Stomach (tissue), 4 donors: ENCODE measurements around the gene TEDC1.

Experiments
- EP300 ChIP-seq: sonication (generic); formaldehyde crosslinking; IDR thresholded peaks from one replicate; pipeline ENCODE4 v1.6.1; 2017; ENCODE audit warnings: antibody characterized with exemption
- POLR2A ChIP-seq, 4 donors: fragments of 450-650 bp; IDR thresholded peaks; one replicate each; pipeline ENCODE4 v1.6.1; 2016; ENCODE audit warnings: antibody characterized with exemption in 4 of 4, control low read depth in 2 of 4, mild to moderate bottlenecking in 1 of 4, moderate library complexity in 1 of 4
- POLR2AphosphoS5 ChIP-seq, 3 donors: sonication (generic); formaldehyde crosslinking; IDR thresholded peaks; one replicate each; pipeline ENCODE4 v1.6.1; 2016; ENCODE audit warnings: antibody characterized with exemption in 3 of 3
- TF ChIP-seq, protein P1 (sequence below), 7 experiments: fragments of 450-650 bp in 4 of 7; fragments of 200-600 bp in 3 of 7; sonication (generic) in 3 of 7; IDR thresholded peaks; one replicate each; pipeline ENCODE4 v1.5.1; 2016 to 2019; ENCODE audit warnings: antibody characterized with exemption in 7 of 7, control low read depth in 2 of 7, mild to moderate bottlenecking in 1 of 7

DNA sequence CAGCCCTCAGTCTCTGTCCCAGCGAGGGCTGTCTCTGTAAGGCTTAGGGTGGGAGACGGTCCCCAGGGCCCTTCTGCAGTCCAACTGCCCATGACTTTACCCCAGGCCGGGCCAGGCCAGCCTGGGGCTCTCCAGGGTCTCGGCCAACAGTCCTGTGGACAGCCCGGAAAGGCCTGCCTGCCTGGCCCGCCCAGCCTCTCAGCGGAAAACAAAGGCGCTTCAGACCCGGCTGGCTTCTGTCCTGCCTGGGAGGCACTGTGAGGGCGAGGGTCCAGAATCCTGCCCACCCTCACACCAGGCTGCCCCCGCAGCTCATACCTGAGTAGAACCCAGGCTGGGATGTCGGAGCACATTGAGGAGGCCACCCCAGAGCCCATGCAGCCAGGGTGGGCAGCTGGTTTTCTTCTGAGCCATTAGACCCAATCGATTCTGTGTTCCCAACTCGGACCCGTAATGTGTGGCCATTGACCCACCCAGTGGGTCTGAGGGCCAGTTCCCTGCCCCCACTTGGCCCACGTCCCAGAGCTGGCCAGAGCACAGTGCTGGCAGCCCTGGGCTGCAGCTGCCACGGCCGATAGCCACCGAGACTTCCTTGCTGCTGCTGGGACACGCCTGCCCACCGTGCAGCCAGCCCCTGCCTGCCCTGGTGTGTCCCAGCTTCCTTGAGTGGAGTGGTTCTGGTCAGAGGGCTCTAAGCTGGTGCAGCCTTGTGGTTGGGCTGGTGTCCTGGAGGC, 14.8 kb upstream of the TEDC1 start:
- TF ChIP-seq, protein P1, sequence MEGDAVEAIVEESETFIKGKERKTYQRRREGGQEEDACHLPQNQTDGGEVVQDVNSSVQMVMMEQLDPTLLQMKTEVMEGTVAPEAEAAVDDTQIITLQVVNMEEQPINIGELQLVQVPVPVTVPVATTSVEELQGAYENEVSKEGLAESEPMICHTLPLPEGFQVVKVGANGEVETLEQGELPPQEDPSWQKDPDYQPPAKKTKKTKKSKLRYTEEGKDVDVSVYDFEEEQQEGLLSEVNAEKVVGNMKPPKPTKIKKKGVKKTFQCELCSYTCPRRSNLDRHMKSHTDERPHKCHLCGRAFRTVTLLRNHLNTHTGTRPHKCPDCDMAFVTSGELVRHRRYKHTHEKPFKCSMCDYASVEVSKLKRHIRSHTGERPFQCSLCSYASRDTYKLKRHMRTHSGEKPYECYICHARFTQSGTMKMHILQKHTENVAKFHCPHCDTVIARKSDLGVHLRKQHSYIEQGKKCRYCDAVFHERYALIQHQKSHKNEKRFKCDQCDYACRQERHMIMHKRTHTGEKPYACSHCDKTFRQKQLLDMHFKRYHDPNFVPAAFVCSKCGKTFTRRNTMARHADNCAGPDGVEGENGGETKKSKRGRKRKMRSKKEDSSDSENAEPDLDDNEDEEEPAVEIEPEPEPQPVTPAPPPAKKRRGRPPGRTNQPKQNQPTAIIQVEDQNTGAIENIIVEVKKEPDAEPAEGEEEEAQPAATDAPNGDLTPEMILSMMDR (IDR thresholded peaks at IDR 0.05), result no peak
- TF ChIP-seq POLR2A (IDR thresholded peaks at IDR 0.05) (no peak), EP300 (no peak), POLR2AphosphoS5 (IDR thresholded peaks at IDR 0.05) (peak in 2 of 3 donors; percentile 75 to 79)
